NCI-H748 (cell line): ENCODE measurements around the gene MROH7.
A peak's percentile ranks its signal among the peaks of the same experiment; 100 is the strongest.
"Not testable (repeated sequence)": the region's sequence is repeated elsewhere in the genome, so short reads cannot be mapped to it uniquely, and the experiment has no call there.

ENCODE experiments used
- DNase-seq: peaks from one replicate; lab custom pipeline; 2025; ENCODE audit not compliant: unreplicated experiment; lab: John Stamatoyannopoulos, UW

Gene MROH7

GRCh38 chr1:54609301-54609921 is 32.2 kb upstream of the MROH7 start:
- no peak for DNase-seq

GRCh38 chr1:54610048-54610447 is 31.5 kb upstream of the MROH7 start:
- DNase-seq: peak; percentile 71

DNA sequence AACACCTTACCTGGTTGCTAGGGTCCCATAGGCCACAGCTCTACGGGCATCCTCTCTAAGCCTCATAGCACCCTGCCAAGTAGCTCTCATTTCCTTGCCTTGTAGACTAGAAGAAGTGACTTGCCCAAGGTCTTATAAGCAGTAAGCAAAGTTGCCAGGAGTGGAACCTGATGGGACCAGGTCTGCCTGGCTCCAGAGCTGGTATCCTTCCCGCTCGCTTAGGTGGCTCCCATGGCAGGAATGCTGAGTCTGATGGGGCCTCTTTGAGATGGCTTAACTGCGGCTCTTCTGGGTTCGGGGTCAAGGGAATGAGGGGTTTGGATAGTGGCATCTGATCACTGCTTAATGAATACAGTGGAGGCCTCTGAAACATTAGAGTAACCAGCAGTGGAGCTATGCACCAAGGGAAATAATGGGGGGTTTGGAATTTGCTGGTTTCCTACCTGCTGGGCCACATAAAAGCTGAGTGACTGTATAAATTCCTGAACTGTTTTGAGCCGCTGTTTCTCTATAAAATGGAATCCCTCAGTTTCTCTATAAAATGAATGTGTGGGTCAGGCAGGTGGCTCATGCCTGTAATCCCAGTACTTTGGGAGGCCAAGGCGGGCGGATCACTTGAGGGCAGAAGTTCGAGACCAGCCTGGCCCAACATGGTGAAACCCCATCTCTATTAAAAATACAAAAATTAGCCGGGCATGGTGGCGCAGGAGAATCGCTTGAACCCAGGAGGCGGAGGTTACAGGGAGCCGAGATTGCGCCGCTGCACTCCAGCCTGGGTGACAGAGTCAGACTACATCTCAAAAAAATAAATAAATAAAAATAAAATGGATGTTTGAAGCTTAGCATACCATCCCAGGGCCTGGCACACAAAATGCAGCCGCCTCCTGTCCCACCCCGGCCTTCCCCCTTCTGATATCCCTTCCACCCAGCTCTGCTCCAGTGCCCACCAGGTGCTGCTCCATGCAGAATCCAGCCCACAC is 30.7 kb upstream of the MROH7 start:
- no peak for DNase-seq

DNA sequence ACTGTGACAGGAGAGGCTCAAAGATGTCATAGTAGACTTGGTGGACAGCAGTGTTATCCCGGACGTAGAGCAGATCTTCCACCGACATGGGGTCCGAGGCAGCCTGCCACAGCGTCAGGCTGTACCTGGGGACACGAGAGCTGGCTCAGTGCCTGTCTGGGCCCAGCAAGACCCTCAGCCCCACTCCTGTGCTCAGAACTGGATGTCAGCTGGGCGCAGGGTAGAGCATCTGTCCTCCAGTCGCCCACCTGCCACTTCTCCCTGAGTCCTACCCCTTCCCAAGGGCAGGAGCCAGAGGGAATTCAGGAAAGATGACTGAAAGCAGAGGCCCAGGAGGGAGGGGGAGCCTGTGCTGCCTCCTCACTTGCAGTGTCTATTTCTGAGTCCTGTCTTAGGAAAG is 30.0 kb upstream of the MROH7 start:
- no peak for DNase-seq

GRCh38 chr1:54614024-54614423 is 27.6 kb upstream of the MROH7 start:
- no peak for DNase-seq

GRCh38 chr1:54614563-54614962 is 27.0 kb upstream of the MROH7 start:
- no peak for DNase-seq

- DNase-seq: no peak
Measured at GRCh38 chr1:54615531-54616279, 25.9 kb upstream of the MROH7 start.

GRCh38 chr1:54619749-54620148 is 21.8 kb upstream of the MROH7 start:
- DNase-seq: no peak

DNA sequence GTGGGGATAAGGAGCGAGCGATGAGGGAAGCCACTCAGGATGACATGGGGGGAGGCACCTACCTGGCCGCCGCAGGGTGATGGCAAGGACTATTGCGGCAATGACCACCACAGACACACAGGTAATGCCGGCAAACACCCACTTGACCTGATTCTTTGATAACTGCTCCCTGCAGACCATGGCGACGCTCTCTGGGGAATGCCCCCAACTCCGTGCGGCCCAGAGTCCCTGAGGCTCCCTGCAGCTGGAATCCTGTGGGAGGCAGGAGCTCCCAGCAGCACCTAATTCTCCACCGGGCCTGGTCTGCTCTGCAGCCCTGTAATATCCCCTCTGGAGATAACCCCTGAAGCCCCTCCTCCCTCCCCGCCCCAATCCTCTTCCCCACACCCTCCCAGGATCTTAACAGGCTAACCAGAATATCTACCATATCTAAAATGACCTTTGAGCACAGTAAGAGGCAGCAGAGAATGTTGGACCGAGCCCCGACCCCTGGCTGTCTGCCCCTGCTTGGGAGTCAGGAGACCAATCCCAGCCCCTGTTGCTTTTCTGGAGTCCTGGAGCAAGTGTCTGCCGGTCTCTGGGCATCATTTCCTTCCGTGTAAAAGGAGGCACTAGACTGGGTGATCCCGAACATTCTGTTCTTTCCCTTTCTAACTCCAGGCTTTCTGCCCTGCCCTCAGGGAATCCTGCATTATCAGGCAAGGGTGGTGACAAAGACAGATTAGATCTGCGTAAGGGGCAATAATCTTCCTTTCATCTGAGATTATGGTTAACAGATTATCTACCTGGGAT is 18.2 kb upstream of the MROH7 start, which contains the start of gene FAM151A:
Gene FAM151A (minus strand): TSS at position 310 of the 792 bp plus-strand sequence. CDS start 130 bp downstream, at position 180.
- no peak for DNase-seq

GRCh38 chr1:54624466-54625464 is 16.8 kb upstream of the MROH7 start:
- no peak for DNase-seq

- no peak for DNase-seq
Measured at GRCh38 chr1:54627196-54627595, 14.4 kb upstream of the MROH7 start.

DNA sequence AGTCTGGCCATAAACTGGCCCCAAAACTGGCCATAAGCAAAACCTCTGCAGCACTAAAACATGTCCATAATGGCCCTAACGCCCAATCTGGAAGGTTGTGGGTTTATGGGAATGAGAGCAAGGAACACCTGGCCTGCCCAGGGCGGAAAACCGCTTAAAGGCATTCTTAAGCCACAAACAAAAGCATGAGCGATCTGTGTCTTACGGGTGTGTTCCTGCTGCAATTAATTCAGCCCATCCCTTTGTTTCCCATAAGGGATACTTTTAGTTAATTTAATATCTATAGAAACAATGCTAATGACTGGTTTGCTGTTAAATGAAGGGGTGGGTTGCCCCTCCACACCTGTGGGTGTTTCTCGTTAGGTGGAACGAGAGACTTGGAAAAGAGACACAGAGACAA is 5.8 kb upstream of the MROH7 start:
- DNase-seq: not testable (repeated sequence)

DNA sequence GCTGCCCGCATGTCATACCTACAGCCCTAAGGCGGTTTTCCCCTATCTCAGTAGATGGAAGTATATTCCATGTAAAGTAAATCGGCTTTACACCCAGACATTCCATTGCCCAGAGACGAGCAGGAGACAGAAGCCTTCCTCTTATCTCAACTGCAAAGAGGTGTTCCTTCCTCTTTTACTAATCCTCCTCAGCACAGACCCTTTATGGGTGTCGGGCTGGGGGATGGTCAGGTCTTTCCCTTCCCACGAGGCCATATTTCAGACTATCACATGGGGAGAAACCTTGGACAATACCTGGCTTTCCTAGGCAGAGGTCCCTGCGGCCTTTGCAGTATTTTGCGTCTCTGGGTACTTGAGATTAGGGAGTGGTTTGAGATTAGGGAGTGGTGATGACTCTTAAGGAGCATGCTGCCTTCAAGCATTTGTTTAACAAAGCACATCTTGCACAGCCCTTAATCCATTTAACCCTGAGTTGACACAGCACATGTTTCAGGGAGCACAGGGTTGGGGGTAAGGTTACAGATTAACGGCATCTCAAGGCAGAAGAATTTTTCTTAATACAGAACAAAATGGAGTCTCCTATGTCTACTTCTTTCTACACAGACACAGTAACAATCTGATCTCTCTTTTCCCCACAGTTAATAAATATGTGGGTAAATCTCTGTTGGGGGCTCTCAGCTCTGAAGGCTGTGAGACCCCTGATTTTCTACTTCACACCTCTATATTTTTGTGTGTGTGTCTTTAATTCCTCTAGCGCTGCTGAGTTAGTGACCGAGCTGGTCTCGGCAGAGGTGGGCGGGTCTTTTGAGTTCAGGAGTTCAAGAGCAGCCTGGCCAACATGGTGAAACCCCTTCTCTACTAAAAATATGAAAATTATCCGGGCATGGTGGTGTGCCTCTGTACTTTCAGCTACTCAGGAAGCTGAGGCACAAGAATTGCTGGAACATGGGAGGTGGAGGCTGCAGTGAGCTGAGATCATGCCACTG is 4.8 kb upstream of the MROH7 start:
- not testable (repeated sequence) for DNase-seq

GRCh38 chr1:54640361-54640760 is 1.2 kb upstream of the MROH7 start:
- no peak for DNase-seq

- DNase-seq: no peak
Measured at GRCh38 chr1:54643736-54644135, 2.1 kb downstream of the MROH7 start.

GRCh38 chr1:54645806-54646676 is 4.5 kb downstream of the MROH7 start:
- DNase-seq: no peak
